NCI-H1417 (cell line): Measurements from ENCODE around the gene PORCN.
A peak's percentile ranks its signal among the peaks of the same experiment; 100 is the strongest.

Experiments
- DNase-seq, 3 experiments: peaks; one replicate each; lab custom pipeline; 2025; lab: John Stamatoyannopoulos, UW

PORCN gene

DNA sequence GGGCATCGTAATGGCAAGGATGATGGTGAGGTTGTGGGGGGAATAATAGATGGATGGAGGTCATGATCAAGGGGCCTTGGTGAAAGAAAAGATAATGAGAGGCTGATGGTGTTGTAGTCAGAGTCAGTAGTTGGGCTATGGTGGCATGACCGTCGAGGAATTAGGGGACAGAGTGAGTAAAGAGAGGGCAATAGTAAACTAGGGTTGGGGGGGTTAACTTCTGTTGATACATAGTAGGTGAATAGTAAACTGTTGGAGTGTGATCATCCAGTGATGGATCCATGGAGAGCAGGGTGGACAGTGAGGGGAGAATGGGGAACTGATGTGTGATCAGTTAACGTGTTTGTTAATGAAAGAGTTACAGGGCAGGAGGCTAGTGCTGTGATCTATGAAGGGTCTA is 31.9 kb upstream of the PORCN start:
- no peak for DNase-seq

DNA sequence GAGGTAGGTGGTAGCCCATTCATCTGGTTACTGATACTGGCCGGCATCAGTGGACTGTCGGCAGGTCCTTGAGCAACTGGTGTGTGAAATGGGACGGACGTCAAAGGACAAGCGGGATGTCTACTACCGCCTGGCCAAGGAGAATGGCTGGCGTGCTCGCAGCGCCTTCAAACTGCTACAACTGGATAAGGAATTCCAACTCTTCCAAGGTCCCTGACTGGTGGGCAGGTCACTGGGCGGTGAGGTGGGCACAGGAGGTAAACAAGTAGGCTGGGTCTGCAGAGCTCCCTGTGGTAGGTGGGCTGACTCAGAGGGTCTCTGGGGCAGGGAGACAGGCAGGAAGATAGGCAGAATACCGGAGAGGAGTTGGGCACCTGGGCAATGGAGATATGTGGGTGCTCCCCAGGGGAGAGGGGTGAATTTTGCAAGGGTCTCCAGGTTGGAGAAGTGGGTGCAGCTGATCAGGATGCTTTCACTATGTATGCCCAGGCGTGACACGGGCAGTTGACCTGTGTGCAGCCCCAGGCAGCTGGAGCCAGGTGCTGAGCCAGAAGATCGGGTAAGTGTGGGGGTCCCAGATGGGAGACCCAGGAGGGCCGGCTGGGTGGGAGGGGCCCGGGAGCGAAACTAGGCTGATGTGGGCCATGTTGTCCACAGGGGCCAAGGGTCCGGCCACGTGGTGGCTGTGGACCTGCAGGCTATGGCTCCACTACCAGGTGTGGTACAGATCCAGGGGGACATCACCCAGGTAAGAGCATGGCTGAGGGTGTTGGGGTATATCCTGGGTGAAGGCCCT is 30.6 kb upstream of the PORCN start:
- no peak for DNase-seq

DNA sequence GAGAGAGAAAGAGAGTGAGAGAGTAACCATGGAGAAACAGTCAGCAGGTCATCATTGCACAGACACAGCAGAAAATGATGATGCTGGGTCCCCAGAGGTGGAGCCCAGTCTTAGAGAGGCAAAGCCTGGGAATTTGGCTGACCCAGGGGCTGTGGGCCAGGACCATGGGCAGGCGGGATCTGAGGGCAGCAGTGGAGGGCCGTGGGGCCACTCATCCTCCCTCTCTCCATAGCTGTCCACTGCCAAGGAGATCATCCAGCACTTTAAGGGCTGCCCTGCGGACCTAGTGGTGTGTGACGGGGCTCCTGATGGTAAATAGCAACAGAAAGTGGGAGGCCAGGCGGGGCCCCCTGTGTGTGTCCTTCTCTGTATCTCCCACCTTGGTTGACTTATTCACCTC is 30.0 kb upstream of the PORCN start:
- no peak for DNase-seq

DNA sequence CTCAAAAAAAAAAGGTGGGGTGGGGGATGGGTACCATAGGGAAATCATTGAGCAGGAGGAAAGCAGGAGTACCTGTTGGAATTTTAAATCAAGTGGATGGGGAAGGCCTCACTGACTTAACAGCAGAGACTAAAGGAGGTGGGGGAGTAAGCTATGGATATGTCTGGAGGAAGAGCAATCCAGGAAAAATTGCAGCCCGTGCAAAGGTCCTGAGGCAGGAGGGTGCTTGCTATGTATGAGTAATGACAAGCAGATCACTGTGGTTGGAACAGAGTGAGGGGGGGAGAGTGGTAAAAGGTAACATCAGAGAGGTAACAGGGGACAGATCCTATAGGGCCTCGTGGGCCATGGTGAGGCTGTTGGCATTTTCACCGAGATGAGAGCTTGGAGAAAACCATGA is 28.6 kb upstream of the PORCN start:
- DNase-seq, result no peak

DNA sequence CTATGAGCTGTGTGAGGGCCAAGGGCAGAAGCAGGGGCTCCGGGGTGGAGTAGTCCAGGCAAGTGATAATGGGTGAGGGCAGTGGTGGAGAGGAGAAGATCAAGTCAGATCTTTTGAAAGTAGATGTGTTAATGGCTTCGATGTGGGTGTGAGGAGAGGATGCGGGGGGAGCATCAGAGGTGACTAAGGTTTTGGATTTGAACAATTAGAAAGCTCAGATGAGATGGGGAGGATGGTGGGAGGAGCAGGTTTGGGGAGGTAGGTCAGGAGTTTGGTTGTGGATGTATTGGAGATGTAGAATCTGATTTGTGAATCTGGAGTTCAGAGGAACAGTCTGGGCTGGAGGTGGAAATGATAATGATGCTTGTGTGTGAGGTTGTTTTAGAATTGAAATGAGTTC is 28.2 kb upstream of the PORCN start:
- no peak for DNase-seq

DNA sequence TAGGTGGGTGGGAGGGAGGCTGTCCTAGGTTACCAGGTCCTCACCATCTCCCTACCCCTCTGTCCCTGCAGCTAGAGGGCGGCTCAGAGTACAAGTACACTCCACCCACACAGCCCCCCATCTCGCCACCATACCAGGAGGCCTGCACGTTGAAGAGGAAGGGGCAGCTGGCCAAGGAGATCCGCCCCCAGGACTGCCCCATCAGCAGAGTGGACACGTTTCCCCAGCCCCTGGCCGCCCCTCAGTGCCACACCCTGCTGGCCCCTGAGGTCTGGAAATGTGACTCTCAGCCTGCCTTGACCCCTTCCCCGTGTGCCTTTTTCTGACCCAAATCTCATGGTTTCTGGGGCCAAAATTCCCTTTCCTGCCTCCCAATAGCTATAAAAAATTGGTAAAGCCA is 26.3 kb upstream of the PORCN start:
- DNase-seq, result no peak

DNA sequence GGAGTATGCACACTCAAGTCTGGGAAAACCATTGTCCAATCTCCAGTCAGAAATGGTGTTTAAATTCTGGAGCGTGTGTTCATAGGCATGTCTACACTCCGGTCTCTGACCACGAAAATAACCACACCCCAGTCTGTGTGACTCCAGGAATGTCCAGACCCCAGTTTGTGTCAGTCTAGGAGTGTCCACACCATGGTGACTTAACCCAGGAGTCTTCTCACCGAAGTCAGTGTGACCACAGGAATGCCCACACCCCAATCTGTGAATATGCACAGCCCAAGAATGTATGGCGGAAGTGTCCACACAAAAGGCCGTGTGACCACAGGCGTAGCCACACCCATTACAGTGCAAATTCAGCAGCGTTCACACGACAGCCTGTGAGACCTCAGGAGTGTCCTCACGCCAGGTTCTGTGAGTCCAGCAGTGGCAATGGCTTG is 21.4 kb upstream of the PORCN start:
- no peak for DNase-seq

DNA sequence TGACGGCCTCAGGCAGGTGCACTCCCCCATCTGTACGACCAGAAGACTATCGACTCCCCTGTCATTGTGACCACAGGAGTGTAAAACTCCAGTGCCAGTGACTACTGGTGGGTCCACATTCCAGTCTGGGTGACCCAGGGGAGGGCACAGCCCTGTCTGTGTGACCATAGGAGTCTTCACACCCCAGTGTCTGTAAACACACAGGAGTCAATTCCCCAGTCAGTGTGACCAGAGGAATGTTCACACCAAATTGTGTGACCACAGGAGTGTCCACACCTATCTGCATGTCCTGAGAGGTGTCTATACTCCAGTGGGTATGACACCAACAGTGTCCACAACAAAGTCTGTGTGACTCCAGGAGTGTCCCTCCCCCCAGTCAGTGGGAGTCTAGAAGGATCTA is 20.8 kb upstream of the PORCN start:
- DNase-seq, result no peak

DNA sequence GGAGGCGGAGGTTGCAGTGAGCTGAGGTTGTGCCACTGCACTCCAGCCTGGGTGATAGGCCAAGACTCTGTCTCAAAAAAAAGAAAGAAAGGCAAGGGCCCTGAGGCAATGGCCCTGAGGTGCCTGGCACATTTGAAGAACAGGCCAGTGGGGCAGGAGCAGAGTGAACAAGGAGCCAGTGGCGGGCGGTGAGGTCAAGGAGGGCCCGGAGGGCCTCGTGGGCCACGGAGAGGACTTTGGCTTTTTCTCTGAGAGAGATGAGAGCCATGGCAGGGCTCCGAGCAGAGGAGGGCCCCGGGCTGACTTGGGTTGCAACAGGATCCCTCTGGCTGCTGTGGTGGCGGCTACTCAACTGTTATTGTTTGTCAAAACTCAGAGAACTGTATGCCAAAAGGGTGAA is 19.5 kb upstream of the PORCN start:
- DNase-seq, result no peak

DNA sequence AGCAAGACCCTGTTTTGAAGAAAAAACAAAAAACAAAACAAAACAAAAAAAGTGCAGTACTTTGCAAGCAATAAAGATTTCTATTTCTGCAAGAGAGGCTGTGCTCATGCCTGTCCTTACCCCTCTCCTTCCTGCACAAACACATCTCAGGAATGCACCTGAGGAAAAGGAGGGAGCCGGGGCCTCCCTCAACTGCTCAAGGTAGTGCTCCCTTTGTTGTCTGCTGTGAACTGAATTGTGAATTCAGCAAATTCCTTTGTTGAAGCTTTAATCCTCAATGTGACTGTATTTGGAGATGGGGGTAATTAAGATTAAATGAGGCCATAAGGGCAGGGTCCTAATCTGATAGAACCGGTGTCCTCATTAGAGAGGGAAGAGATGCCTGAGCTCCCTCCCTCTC is 18.9 kb upstream of the PORCN start:
- DNase-seq, result no peak

DNA sequence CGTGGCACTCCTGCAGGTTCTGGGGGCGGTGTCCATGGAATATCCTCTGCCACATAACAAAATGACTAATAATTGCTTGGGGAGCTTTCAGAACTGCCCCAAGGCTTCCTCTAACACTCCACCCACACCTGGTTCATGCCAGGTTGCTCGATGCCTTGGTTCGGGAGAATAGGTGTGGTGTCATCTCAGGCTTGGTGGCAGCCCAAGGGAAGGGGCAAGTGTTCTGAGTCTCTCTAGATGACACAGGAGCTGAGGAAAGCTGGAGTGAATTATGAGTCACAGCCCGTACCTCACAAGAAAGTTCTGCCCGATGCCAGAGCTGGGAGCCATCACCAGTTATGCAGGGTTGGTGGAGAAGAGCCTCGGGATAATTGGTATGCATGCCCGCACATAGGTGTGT is 18.1 kb upstream of the PORCN start:
- DNase-seq, result no peak

DNA sequence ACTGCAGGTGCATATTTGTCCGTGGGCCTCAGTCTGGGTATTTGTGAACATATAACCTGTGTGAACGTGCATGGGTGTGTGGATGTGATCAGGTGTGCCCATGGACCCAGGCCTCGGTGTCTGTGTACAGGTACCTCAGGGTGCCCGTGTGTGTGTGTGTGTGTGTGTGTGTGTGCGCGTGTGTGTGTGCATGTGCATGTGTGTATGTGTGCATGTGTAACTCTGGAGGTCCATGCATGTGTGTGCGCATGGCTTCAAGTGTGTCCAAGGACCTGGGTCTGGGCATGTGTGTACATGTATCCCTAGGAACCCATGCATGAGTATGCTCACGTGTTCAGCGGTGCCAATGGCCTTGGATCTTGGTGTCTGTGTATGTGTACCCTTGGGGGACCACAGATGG is 17.0 kb upstream of the PORCN start:
- no peak for DNase-seq

DNA sequence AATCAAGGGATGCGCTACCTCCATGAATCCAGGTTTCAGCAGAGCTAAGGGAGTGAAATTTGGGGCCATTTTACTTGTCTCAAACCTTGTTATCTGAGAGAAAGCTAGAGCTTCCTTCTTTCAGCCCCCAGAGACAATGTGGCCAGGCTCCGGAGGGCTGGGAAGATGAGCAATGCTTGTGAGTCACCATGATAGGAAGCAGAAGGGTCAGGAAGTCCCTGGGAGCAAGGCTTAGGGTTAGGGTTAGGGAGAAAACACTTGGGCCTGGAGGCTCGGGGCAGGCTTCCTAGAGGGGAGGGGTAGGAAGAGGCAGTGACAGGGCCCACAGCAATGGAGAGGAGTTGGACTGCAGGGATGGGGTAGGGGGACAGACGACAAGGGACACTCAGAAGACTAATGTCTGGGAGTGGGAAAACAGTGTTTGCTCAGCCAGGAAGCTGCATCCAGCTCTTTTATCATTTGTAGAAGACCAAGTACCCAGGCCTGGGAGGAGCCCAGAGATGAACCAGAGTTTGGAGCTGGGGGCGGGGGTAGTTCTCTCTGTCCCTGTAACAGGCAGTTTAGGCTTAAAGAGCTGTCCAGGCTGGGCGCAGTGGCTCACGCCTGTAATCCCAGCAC is 16.4 kb upstream of the PORCN start:
- DNase-seq, result no peak

DNA sequence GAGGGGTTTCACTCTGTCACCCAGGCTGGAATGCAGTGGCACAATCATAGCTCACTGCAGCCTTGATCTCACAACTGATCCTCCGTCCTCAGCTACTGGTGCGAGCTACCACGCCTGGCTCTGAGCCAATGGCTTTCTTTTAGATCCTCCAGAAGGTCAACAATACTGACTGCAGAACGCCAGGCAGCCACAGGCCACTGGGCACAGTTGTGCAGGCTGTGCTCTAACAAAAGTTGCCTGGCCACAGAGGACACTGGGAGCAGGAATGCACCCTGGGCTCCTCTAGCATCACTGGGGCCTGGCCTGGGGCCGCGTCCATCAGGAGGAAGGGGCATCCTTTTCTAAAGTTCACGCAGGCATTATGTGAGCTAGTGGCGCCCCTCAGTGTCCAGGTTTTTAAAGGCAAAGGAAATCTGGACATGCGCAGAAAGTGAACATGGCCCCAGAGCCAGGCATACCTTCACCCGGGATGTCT is 14.9 kb upstream of the PORCN start:
- peak in 1 of 3 experiments; percentile 37 for DNase-seq

DNA sequence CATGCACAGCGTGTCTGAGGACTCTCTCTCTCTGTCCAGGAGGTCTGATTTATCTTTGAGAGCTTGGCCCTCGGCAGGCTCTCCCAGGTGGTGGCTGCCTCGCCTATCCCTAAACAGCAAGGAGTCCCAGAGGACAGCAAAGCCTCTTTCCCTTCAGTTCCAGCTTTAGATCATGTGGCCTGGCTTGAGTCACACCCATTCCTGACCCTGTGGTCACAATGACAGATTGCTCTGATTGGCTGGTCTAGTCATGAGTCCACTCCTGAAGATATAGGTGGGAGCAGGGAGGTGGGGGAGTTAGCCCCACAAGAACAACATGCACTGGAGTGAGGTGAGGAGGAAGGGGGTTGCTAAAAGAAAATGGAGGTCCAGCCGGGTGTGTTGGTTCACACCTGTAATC is 12.1 kb upstream of the PORCN start:
- DNase-seq, result no peak

DNA sequence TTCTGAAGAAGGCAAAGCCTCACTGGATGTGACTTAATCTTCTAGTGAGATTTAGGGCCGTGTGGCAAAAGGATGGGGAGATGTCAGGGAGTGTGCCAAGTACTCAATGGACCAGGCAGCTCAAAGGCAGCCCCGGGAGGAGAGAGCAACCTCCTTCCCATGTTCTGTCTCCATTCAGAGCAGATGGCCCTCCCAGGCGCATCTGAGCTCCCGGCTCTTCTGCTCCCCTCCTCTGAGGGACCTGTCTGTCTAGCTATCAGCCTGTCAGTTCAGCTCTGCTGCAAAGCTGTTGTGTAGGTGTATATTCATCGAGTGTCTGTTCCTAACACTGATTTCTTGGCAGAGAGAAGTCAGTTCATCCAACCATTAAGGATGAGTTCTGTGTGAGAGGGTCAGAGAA is 10.9 kb upstream of the PORCN start:
- no peak for DNase-seq

DNA sequence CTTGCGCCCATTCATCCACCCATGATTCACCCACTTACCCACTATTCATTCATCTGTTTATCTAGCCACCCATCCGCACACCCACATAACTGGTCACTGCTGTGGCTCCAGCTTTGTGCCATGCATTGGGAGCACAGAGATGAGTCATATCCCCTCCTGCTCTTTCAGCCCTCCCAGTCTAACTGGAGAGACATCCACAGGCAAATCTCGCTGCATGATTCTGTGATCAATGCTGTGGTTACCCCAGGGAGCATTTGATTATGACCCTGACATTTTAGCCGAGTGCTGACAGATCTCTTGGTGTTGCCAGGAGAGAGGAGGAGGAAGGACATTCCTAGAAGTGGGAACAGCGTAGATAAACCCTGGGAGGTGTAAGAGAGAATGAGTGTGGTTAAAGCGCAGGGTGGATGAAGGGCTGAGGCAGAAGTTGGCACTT is 10.4 kb upstream of the PORCN start:
- DNase-seq, result no peak

DNA sequence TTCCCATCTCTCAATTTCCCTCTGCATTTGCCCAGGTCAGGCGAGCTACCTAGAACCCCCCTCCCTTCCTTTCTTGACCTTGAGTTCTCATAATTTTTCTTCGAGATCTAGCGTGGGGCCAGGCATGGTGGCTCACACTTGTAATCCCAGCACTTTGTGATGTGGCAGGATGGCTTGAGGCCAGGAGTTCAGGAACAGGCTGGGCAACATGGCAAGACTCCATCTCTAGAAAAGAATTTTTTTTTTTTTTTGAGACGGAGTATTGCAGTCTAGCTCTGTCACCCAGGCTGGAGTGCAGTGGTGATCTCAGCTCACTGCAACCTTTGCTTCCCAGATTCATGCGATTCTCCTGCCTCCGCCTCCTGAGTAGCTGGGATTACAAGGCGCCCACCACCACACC is 4.5 kb upstream of the PORCN start:
- no peak for DNase-seq

DNA sequence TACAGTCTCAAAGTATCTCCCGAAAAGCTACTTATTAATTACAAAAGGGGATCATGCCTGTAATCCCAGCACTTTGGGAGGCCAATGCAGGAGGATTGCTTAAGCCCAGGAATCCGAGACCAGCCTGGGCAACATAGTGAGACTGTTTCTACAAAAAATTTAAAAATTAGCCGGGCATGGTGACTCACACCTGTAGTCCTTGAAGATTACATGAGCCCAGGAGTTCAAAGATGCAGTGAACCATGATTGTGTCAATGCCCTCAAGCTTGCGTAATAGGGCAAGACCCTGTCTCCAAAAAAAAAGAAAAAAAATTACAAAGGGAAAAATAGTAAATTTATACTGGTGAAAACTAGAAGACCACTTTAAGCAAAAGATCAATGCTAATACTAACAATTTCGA is 3.3 kb upstream of the PORCN start:
- no peak for DNase-seq

DNA sequence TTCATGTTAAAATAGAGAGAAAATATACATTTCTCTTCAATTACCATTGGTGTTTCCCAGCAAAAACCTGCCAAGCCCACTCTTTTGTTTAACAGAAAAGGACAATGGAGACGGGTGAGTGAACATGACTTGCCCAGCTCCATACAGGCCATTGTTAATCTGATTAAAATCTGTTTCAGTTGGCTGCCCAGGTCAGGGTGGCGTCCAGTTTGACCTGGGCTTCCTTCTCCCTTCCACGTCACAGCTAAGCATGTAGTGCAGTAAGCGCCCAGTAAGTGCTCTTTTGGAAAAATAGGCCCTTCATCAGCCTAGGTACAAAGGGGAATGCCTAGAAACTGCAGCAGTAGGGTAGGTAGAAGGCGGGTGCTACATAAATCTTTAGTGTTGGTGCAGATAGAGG is 1.5 kb upstream of the PORCN start:
- DNase-seq, result no peak

DNA sequence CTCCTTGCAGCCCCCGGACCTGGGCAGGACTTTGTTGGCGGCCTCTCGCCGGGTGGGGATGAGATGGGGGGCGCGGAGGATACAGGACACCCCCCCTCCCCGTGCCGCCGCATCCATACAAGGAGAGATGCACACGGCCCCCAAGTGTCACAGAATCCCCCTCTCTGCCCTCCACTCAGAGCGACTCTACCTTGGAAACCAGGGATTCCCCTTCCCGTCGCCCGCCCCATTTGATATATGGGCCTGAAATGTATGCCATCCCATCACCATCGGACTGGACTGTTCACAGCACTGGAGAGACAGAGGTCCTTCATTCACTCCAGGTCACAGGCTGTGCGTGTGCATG is 426 bp downstream of the PORCN start:
- no peak for DNase-seq

DNA sequence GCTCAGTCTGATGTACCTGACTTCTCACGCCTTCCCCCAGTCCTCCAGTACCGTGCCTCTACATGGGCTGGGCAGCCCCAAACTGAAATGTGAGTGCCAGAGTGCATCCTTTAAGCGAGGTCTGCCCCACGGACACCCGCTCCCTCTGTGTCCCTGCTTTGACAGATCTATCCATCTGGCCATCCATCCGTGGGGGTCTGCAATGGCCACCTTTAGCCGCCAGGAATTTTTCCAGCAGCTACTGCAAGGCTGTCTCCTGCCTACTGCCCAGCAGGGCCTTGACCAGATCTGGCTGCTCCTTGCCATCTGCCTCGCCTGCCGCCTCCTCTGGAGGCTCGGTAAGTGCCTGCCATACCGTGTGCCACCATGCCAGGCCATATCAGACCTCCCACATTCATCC is 827 bp downstream of the PORCN start:
- DNase-seq, result no peak

DNA sequence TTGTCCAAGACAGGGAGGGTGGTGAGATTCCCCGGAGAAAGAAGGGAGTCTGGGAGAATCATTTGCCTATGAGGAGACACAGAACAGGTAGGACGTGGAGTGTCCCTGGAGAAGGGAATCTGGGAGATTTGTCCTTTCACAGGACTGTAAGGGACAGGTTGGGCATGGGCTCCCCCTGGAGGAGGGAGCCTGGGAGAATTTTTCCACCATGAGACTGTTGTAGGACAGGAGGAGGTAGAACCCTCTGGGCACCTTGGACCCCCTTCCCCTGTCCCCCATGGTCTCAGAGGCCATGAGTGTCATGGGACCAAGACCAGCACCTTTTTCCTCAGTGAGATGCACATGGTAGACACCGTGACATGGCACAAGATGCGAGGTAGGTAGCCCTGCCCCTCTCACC is 2.8 kb downstream of the PORCN start:
- DNase-seq, result no peak

DNA sequence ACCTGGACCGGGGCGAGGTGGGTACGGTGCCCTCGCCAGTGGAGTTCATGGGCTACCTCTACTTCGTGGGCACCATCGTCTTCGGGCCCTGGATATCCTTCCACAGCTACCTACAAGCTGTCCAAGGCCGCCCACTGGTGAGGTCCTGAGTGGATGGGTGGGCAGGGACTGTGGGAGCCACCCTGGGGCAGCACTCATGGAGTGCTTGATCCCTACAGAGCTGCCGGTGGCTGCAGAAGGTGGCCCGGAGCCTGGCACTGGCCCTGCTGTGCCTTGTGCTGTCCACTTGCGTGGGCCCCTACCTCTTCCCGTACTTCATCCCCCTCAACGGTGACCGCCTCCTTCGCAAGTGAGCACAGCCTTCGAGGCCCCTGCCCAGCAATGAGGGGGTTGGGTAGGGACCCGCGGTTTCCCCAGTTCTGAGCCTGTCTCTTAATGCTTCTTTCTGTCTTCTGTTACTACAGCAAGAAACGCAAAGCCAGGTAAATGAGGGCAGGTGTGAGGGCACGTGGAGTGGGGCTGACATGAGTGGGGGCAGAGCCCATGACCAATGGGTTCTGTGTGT is 3.7 kb downstream of the PORCN start:
- no peak for DNase-seq
